Thyroid gland (tissue), 4 donors: Measurements from ENCODE around the gene AKR1B1. TPM values are rescaled to one million over a fixed set of nuclear protein-coding genes. Genes with fewer than 3 reads are reported as not detected.

Experiments used
- DNase-seq, 2 donors: peaks; one replicate each; pipeline ENCODE4 v3.0.0-alpha.2; 2019
- H3K27ac ChIP-seq, 3 donors: fragments of 200-600 bp; sonication (generic); 1 replicate in 2 of 3; 2 replicates in 1 of 3; pipeline ENCODE4 v1.5.1; 2016 to 2019; ENCODE audit warnings: mild to moderate bottlenecking in 1 of 3, moderate library complexity in 1 of 3
- H3K27me3 ChIP-seq: fragments of 200-600 bp; sonication (generic); one replicate; pipeline ENCODE4 v1.5.1; 2019
- H3K36me3 ChIP-seq, 2 donors: fragments of 200-600 bp; sonication (generic); one replicate each; pipeline ENCODE4 v1.5.1; 2016 to 2019
- H3K4me1 ChIP-seq, 2 donors: fragments of 200-600 bp; sonication (generic); one replicate each; pipeline ENCODE4 v1.5.1; 2017 to 2019
- H3K4me3 ChIP-seq, 3 donors: fragments of 200-600 bp; sonication (generic); replicated peaks in 1 of 3; 1 replicate in 2 of 3; 2 replicates in 1 of 3; pipeline ENCODE4 v1.5.1; 2016; ENCODE audit warnings: mild to moderate bottlenecking in 1 of 3
- H3K9me3 ChIP-seq: fragments of 200-600 bp; sonication (generic); one replicate; pipeline ENCODE4 v1.5.1; 2017
- CTCF ChIP-seq, 6 experiments: fragments of 200-600 bp in 3 of 6; fragments of 450-650 bp in 3 of 6; sonication (generic) in 3 of 6; IDR thresholded peaks; one replicate each; pipeline ENCODE4 v1.5.1; 2016 to 2019; ENCODE audit warnings: antibody characterized with exemption in 6 of 6, mild to moderate bottlenecking in 2 of 6, inconsistent platforms in 1 of 6, moderate library complexity in 1 of 6
- POLR2A ChIP-seq, 2 donors: fragments of 450-650 bp; IDR thresholded peaks; one replicate each; pipeline ENCODE4 v1.6.1; 2017; ENCODE audit warnings: antibody characterized with exemption in 2 of 2, mild to moderate bottlenecking in 2 of 2, moderate library complexity in 1 of 2
- WGBS, 2 donors: methylation state at CpG; one replicate each; pipeline ENCODE4 v1.1.5; 2017; 5-methylcytosine and 5-hydroxymethylcytosine counted together
- intact Hi-C: fragments of 100-400 bp; cut with DNase I; formaldehyde crosslinking; loops from one replicate; pipeline ENCODE4 v1.15.1; 2023
- total RNA-seq, 4 donors: library from RNA; depleted of rRNA; stranded (reverse); fragments of >200 nt; gene quantifications; one replicate each; pipeline ENCODE4 v1.2.3, GENCODE V29; 2016

AKR1B1 gene
- total RNA-seq, 4 donors from 2014 or later, result 39.4 to 103 (median 63.0) TPM

GRCh38 chr7:134444198-134444960, 14.5 kb downstream of the AKR1B1 start:
- no peak for DNase-seq
- peaks cover 0 to 6% of the 10 kb centered on the region in 2 donors for H3K4me1 ChIP-seq
- 93% methylated on average over 9 of the region's 9 CpGs for WGBS, 2 donors
- H3K27me3 ChIP-seq, result no peaks in the 10 kb centered on the region
- H3K27ac ChIP-seq, result no peak overlapping the region
- TF ChIP-seq POLR2A (IDR thresholded peaks at IDR 0.05), result no peak
- TF ChIP-seq CTCF (IDR thresholded peaks at IDR 0.05), result no peak
- no peak overlapping the region for H3K4me3 ChIP-seq
- no peaks in the 10 kb centered on the region for H3K9me3 ChIP-seq
- intact Hi-C loops, result no loop called here
- H3K36me3 ChIP-seq, result peaks cover 64 to 66% of the 10 kb centered on the region in 2 donors

- TF ChIP-seq CTCF (IDR thresholded peaks at IDR 0.05), result no peak
- TF ChIP-seq POLR2A (IDR thresholded peaks at IDR 0.05), result no peak
- Histone ChIP-seq H3K9me3 (no peaks in the 10 kb centered on the region), H3K36me3 (peaks cover 59 to 60% of the 10 kb centered on the region in 2 donors), H3K27me3 (no peaks in the 10 kb centered on the region), H3K4me3 (no peak overlapping the region), H3K4me1 (peaks cover 0 to 6% of the 10 kb centered on the region in 2 donors), H3K27ac (no peak overlapping the region)
- intact Hi-C loops, result no loop called here
- no peak for DNase-seq
- 94% methylated on average over 8 to 10 of the region's 10 CpGs for WGBS, 2 donors
Observed at GRCh38 chr7:134443396-134444070, 15.4 kb downstream of the AKR1B1 start.

- intact Hi-C loops, result no loop called here
- no peak for DNase-seq
- 90 to 92% methylated on average over 9 of the region's 9 CpGs for WGBS, 2 donors
- Histone ChIP-seq H3K36me3 (peaks cover 50 to 54% of the 10 kb centered on the region in 2 donors), H3K9me3 (no peaks in the 10 kb centered on the region), H3K27me3 (no peaks in the 10 kb centered on the region), H3K4me1 (no peaks in the 10 kb centered on the region), H3K27ac (no peak overlapping the region), H3K4me3 (no peak overlapping the region)
- TF ChIP-seq CTCF (IDR thresholded peaks at IDR 0.05), result no peak
- no peak for TF ChIP-seq POLR2A (IDR thresholded peaks at IDR 0.05)
Observed at GRCh38 chr7:134442441-134443220, 16.3 kb downstream of the AKR1B1 start.

GRCh38 chr7:134441264-134441663, 17.6 kb downstream of the AKR1B1 start:
- no peaks in the 10 kb centered on the region for H3K9me3 ChIP-seq
- no peaks in the 10 kb centered on the region for H3K27me3 ChIP-seq
- H3K4me3 ChIP-seq, result no peak overlapping the region
- no peak overlapping the region for H3K27ac ChIP-seq
- WGBS, 2 donors, result 100% methylated on average over 1 to 4 of the region's 4 CpGs
- no peak for DNase-seq
- no peaks in the 10 kb centered on the region for H3K4me1 ChIP-seq
- intact Hi-C loops, result no loop called here
- peaks cover 36 to 45% of the 10 kb centered on the region in 2 donors for H3K36me3 ChIP-seq
- TF ChIP-seq POLR2A (IDR thresholded peaks at IDR 0.05), result no peak
- TF ChIP-seq CTCF (IDR thresholded peaks at IDR 0.05), result no peak
